ENCODE results near the gene CLEC18A.
"Not testable (repeated sequence)": the region's sequence is repeated elsewhere in the genome, so short reads cannot be mapped to it uniquely, and the experiment has no call there.

DNA sequence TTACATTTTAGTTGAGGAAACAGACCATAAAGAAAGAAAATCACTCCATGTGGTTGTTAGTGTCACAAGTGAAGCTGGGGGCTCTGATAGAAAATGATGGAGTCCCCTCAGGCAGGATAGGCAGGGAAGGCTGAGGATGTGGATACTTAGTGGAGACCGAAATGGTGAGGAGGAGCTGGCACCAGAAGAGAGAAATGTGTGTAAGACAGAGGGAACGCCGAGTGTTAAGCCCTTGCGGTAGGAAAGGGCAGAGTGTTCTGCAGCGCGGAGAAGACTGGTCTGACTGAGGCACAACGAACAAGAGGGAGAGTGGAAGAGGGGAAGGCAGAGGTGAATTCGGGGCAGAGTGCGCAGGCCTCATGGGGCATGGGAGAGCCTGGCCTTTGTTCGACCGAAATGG, 61.2 kb downstream of the CLEC18A start:
- TF ChIP-seq, protein P1, sequence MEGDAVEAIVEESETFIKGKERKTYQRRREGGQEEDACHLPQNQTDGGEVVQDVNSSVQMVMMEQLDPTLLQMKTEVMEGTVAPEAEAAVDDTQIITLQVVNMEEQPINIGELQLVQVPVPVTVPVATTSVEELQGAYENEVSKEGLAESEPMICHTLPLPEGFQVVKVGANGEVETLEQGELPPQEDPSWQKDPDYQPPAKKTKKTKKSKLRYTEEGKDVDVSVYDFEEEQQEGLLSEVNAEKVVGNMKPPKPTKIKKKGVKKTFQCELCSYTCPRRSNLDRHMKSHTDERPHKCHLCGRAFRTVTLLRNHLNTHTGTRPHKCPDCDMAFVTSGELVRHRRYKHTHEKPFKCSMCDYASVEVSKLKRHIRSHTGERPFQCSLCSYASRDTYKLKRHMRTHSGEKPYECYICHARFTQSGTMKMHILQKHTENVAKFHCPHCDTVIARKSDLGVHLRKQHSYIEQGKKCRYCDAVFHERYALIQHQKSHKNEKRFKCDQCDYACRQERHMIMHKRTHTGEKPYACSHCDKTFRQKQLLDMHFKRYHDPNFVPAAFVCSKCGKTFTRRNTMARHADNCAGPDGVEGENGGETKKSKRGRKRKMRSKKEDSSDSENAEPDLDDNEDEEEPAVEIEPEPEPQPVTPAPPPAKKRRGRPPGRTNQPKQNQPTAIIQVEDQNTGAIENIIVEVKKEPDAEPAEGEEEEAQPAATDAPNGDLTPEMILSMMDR (conservative IDR thresholded peaks at IDR 0.05; ENCODE audit: low read depth, low read length) = not testable (repeated sequence)
- TF ChIP-seq POLR2A (IDR thresholded peaks at IDR 0.05; ENCODE audit: low read depth, low read length); RAD21 (IDR thresholded peaks at IDR 0.05; ENCODE audit: low read length): not testable (repeated sequence)
